Keratinocyte (primary cell): ENCODE data around the gene APOD. TPM values are rescaled to one million over a fixed set of nuclear protein-coding genes. Genes with fewer than 3 reads are reported as not detected.
A peak's percentile ranks its signal among the peaks of the same experiment; 100 is the strongest.
"Not testable (repeated sequence)": the region's sequence is repeated elsewhere in the genome, so short reads cannot be mapped to it uniquely, and the experiment has no call there.

ENCODE experiments used
- DNase-seq: peaks from one replicate; pipeline ENCODE4 v3.0.0-alpha.2; 2011; ENCODE audit warnings: low read depth, missing footprints, low spot score
- FAIRE-seq: peaks from 2 replicates; lab custom pipeline; 2011; peaks lifted over from hg19 to GRCh38; lab: Jason Lieb, UNC
- H2AFZ ChIP-seq: 2 replicates; pipeline ENCODE4 v1.6.0; 2012; ENCODE audit warnings: low read length, control low read depth, inconsistent platforms; ENCODE audit not compliant: control insufficient read depth
- H3K27ac ChIP-seq: 2 replicates; pipeline ENCODE4 v1.5.1; 2011; ENCODE audit warnings: low read length; ENCODE audit not compliant: control insufficient read depth, insufficient read depth
- H3K27me3 ChIP-seq: 3 replicates; pipeline ENCODE4 v1.6.0; 2011; ENCODE audit warnings: low read length; ENCODE audit not compliant: control insufficient read depth, insufficient read depth; ENCODE audit errors: extremely low read depth
- H3K36me3 ChIP-seq, 2 experiments: 2 replicates in 1 of 2; 3 replicates in 1 of 2; pipeline ENCODE4 v1.5.1; 2011; ENCODE audit warnings: low read length in 2 of 2, mild to moderate bottlenecking in 1 of 2; ENCODE audit not compliant: control insufficient read depth in 2 of 2, insufficient read depth in 2 of 2; ENCODE audit errors: extremely low read depth in 1 of 2
- H3K4me1 ChIP-seq: 3 replicates; pipeline ENCODE4 v1.5.1; 2011; ENCODE audit warnings: low read length; ENCODE audit not compliant: control insufficient read depth, insufficient read depth; ENCODE audit errors: extremely low read depth
- H3K4me2 ChIP-seq: 3 replicates; pipeline ENCODE4 v1.6.0; 2011; ENCODE audit warnings: low read depth, low read length; ENCODE audit not compliant: control insufficient read depth, insufficient read depth; ENCODE audit errors: extremely low read depth
- H3K4me3 ChIP-seq, 3 experiments: fragments of 200-600 bp in 1 of 3; sonication (generic) in 1 of 3; 2 replicates in 2 of 3; 3 replicates in 1 of 3; pipeline ENCODE4 v1.5.1; 2011 to 2016; ENCODE audit warnings: low read length in 3 of 3, mild to moderate bottlenecking in 3 of 3, control low read depth in 2 of 3, inconsistent platforms in 1 of 3, low read depth in 1 of 3, mixed read lengths in 1 of 3, mixed run types in 1 of 3, moderate library complexity in 1 of 3; ENCODE audit not compliant: control insufficient read depth in 2 of 3, insufficient read depth in 2 of 3; ENCODE audit errors: extremely low read depth in 1 of 3
- H3K79me2 ChIP-seq: 2 replicates; pipeline ENCODE4 v1.6.0; 2012; ENCODE audit warnings: low read length; ENCODE audit not compliant: control insufficient read depth, insufficient read depth
- H3K9ac ChIP-seq: 3 replicates; pipeline ENCODE4 v1.6.0; 2011; ENCODE audit warnings: low read length; ENCODE audit not compliant: control insufficient read depth, insufficient read depth; ENCODE audit errors: extremely low read depth
- H3K9me1 ChIP-seq: 3 replicates; pipeline ENCODE4 v1.6.0; 2011; ENCODE audit warnings: low read length; ENCODE audit not compliant: control insufficient read depth, insufficient read depth; ENCODE audit errors: extremely low read depth
- H3K9me3 ChIP-seq: 2 replicates; pipeline ENCODE4 v1.5.1; 2012; ENCODE audit warnings: low read depth, low read length; ENCODE audit not compliant: control insufficient read depth
- H4K20me1 ChIP-seq: 3 replicates; pipeline ENCODE4 v1.6.0; 2011; ENCODE audit warnings: low read length; ENCODE audit not compliant: control insufficient read depth, insufficient read depth; ENCODE audit errors: extremely low read depth
- CTCF ChIP-seq, 3 experiments: IDR thresholded peaks in 1 of 3; conservative IDR thresholded peaks in 1 of 3; optimal IDR thresholded peaks in 1 of 3; 2 replicates in 2 of 3; 3 replicates in 1 of 3; pipeline versions ENCODE3 to v1.5.1; 2011; ENCODE audit warnings: low read length in 3 of 3, mild to moderate bottlenecking in 3 of 3, moderate library complexity in 2 of 3, control low read depth in 1 of 3, inconsistent platforms in 1 of 3; ENCODE audit not compliant: insufficient read depth in 2 of 3; ENCODE audit errors: extremely low read depth in 1 of 3
- EZH2 ChIP-seq: IDR thresholded peaks from one replicate; pipeline ENCODE4 v1.6.1; 2012; ENCODE audit warnings: inconsistent platforms, mild to moderate bottlenecking, low read length, moderate library complexity
- dilution Hi-C: fragments of 300-500 bp; cut with MboI; formaldehyde crosslinking; loops from one replicate; pipeline ENCODE4 v1.7.0; 2020; ENCODE audit warnings: low sequenced_read_pairs; ENCODE audit not compliant: extremely low pct_ligation_motif_present
- polyA plus RNA-seq, 5 experiments: library from polyadenylated mRNA; depleted of rRNA in 3 of 5; stranded (reverse) in 3 of 5; stranded (forward) in 1 of 5; unstranded in 1 of 5; fragments of >200 nt; gene quantifications; 1 replicate in 1 of 5; 2 replicates in 3 of 5; 3 replicates in 1 of 5; pipeline versions ENCODE4 v1.2.1 to v1.2.3, GENCODE V29; 2011 to 2012; ENCODE audit warnings: missing spikeins in 2 of 5, low read depth in 1 of 5, low replicate concordance in 1 of 5

APOD gene
- polyA plus RNA-seq, 1 donor (not counting 4 experiments of a cell fraction or from before 2014, with no cell fraction given), result not detected

GRCh38 chr3:195612075-195612800, 28.5 kb upstream of the APOD start:
- H3K4me2 ChIP-seq, result no peak overlapping the region
- peak overlapping the region; percentile 2 for H2AFZ ChIP-seq
- H3K9ac ChIP-seq, result no peak overlapping the region
- H4K20me1 ChIP-seq, result no peaks in the 10 kb centered on the region
- no peak overlapping the region for H3K4me3 ChIP-seq
- no peak for DNase-seq
- no peaks in the 10 kb centered on the region for H3K79me2 ChIP-seq
- TF ChIP-seq CTCF (optimal IDR thresholded peaks at IDR 0.05 in 1 of 3, IDR thresholded peaks at IDR 0.05 in 1 of 3, conservative IDR thresholded peaks at IDR 0.05 in 1 of 3; ENCODE audit: extremely low read depth in 1 of 3, insufficient read depth in 2 of 3, low read length in 3 of 3) (no peak), EZH2 (no peak)
- no peaks in the 10 kb centered on the region for H3K4me1 ChIP-seq
- dilution Hi-C loops, result no loop called here
- H3K27ac ChIP-seq, result no peak overlapping the region
- no peaks in the 10 kb centered on the region for H3K9me3 ChIP-seq
- FAIRE-seq, result no peak
- H3K9me1 ChIP-seq, result no peaks in the 10 kb centered on the region
- H3K27me3 ChIP-seq, result no peaks in the 10 kb centered on the region
- H3K36me3 ChIP-seq, result no peaks in the 10 kb centered on the region

- Histone ChIP-seq H4K20me1 (no peaks in the 10 kb centered on the region), H2AFZ (no peak overlapping the region), H3K27ac (no peak overlapping the region), H3K9me1 (no peaks in the 10 kb centered on the region), H3K4me3 (no peak overlapping the region), H3K27me3 (no peaks in the 10 kb centered on the region), H3K9ac (no peak overlapping the region), H3K36me3 (no peaks in the 10 kb centered on the region), H3K4me1 (no peaks in the 10 kb centered on the region), H3K79me2 (no peaks in the 10 kb centered on the region), H3K9me3 (no peaks in the 10 kb centered on the region), H3K4me2 (no peak overlapping the region)
- DNase-seq, result no peak
- TF ChIP-seq CTCF (optimal IDR thresholded peaks at IDR 0.05 in 1 of 3, IDR thresholded peaks at IDR 0.05 in 1 of 3, conservative IDR thresholded peaks at IDR 0.05 in 1 of 3; ENCODE audit: extremely low read depth in 1 of 3, insufficient read depth in 2 of 3, low read length in 3 of 3), result no peak
- no peak for TF ChIP-seq EZH2
- dilution Hi-C loops, result no loop called here
- FAIRE-seq, result no peak
These were observed 25.5 kb upstream of the APOD start for GRCh38 chr3:195609229-195609628.

GRCh38 chr3:195601785-195602184, 18.0 kb upstream of the APOD start:
- H4K20me1 ChIP-seq, H3K27ac ChIP-seq, H3K36me3 ChIP-seq, H3K4me2 ChIP-seq, H3K79me2 ChIP-seq, H2AFZ ChIP-seq, dilution Hi-C loops, H3K4me1 ChIP-seq, DNase-seq, H3K9me3 ChIP-seq, FAIRE-seq, H3K9ac ChIP-seq, H3K27me3 ChIP-seq, H3K9me1 ChIP-seq, H3K4me3 ChIP-seq: not testable (repeated sequence)
